ENCODE data around the gene PLAGL2.
"Not testable (repeated sequence)": the region's sequence is repeated elsewhere in the genome, so short reads cannot be mapped to it uniquely, and the experiment has no call there.

GRCh38 chr20:32196613-32197012 lies 10.9 kb downstream of the PLAGL2 start:
- not testable (repeated sequence) for TF ChIP-seq CTCF (IDR thresholded peaks at IDR 0.05; ENCODE audit: low read depth, low read length); EZH2phosphoT487 (IDR thresholded peaks at IDR 0.05; ENCODE audit: low read depth)
